ENCODE results near the gene GLRX5. TPM values are rescaled to one million over a fixed set of nuclear protein-coding genes. Genes with fewer than 3 reads are reported as not detected.
"Not testable (repeated sequence)": the region's sequence is repeated elsewhere in the genome, so short reads cannot be mapped to it uniquely, and the experiment has no call there.

Gene GLRX5
- total RNA-seq, 2 donors from 2014 or later = 59.7 to 78.1 TPM

DNA sequence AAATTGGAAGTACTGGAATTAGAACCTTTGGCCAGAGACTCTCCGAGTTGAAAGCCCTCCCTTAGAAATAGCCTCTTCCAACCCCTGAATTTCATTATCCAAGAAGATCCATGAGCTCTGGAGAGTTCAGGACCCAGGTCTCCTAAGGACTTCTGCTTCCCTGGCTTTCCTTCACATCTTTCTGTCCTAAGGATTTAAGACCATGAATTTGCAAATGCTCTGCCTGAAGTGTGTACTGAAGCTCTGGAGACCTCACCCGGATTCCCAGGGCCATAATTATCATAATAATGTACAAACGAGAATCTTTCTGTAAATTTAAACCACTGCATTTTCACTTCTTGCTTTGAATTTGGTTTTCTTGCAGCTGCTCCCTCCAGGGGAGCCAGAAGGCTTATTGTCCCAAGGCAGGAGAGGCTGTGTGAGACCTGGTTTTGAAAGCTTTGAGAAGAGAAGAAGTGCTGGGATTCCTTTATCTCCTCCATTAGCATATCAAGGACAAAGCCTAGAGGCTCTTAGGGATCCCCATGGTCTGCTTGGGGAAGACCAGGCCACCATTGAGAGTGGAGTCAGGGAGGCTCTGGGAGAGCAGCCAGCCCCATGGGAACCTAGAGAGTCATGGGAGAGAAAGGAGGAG lies 41.1 kb downstream of the GLRX5 start:
- ATAC-seq (no peak), DNase-seq (no peak)
- intact Hi-C loops (cut with DNase I) = no loop called here

DNA sequence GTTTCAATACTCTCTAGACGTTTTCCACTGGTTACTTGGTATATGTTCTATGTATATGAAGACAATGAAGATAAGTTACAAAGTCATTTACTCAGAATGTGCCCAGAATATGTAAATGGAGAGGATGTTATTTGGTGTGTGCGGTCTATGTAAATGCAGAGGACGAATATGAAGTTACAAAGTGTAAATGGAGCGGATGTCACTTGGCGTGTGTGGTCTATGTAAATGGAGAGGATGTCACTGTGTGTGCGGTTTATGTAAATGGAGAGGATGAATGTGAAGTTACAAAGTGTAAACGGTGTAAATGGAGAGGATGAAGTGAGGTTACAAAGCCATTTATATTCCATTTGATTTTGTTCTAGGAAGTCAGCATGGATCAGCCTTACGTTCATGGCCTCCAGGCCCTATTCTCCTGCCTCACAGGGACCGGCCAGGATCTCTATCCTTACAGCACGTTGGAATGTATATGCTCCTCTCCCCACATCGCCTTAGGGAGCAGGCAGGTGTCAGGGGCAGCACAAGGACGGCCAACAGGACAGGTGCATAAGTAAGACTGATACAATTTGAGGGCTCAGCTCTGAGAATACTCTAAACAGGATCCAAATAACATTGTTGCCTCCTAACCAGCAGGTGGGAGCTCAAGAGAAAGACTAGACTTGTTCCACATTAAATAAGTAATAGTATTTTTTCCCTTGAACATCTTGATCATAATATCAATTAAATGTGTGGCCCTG lies 42.4 kb downstream of the GLRX5 start:
- DNase-seq = no peak
- intact Hi-C loops (cut with DNase I) = no loop called here
- no peak for ATAC-seq

GRCh38 chr14:95577870-95578269 lies 43.0 kb downstream of the GLRX5 start:
- intact Hi-C loops (cut with DNase I) = no loop called here
- no peak for DNase-seq
- no peak for ATAC-seq

- ATAC-seq = not testable (repeated sequence)
These were observed 49.2 kb downstream of the GLRX5 start for GRCh38 chr14:95583836-95584617.

GRCh38 chr14:95585953-95586620 lies 51.2 kb downstream of the GLRX5 start:
- ATAC-seq = no peak
- intact Hi-C loops (cut with DNase I) = no loop called here
- DNase-seq = no peak

More at GRCh38 chr14:95583836-95584617, 49.2 kb downstream of the GLRX5 start:
- DNase-seq; intact Hi-C loops (cut with DNase I): not testable (repeated sequence)

- ATAC-seq; DNase-seq; intact Hi-C loops (cut with DNase I): not testable (repeated sequence)
These were observed 56.3 kb downstream of the GLRX5 start for GRCh38 chr14:95591182-95591581.

Other genes starting within 250 kb of the GLRX5 start
- 10 to 100 TPM; 11.1 to 13.2 TPM for gene CLMN, start 215.1 kb upstream of the GLRX5 start, total RNA-seq
- gene SYNE3, start 18.4 kb upstream of the GLRX5 start, total RNA-seq = 10 to 100 TPM; 24.6 to 34.3 TPM
- not detected for gene TCL1B, start 151.4 kb downstream of the GLRX5 start, total RNA-seq
- not detected for gene TCL1A, start 179.1 kb downstream of the GLRX5 start, total RNA-seq

Data from left cardiac atrium (tissue), 4 donors.